ENCODE measurements around the gene BCL6.

- TF ChIP-seq CTCF (optimal IDR thresholded peaks at IDR 0.05 in 1 of 3, IDR thresholded peaks at IDR 0.05 in 1 of 3, conservative IDR thresholded peaks at IDR 0.05 in 1 of 3; ENCODE audit: extremely low read depth in 1 of 3, insufficient read depth in 2 of 3, low read length in 3 of 3) (no peak), EZH2 (IDR thresholded peaks at IDR 0.05; ENCODE audit: low read length) (no peak)
These were observed 37.8 kb upstream of the BCL6 start for GRCh38 chr3:187783098-187783497.
